Common myeloid progenitor, CD34-positive (primary cell): ENCODE measurements around the gene LRG1.

Source experiments
- CTCF ChIA-PET: fragments of 350-600 bp; sonication (Branson Sonifier 250); formaldehyde crosslinking; loops from one replicate; lab custom pipeline; 2021; ENCODE audit warnings: antibody characterized with exemption; lab: Charles Lee
- POLR2A ChIA-PET: fragments of 350-600 bp; sonication (Branson Sonifier 250); formaldehyde crosslinking; loops from one replicate; lab custom pipeline; 2021; ENCODE audit warnings: antibody characterized with exemption; lab: Charles Lee
- DNase-seq, 3 donors: peaks; one replicate each; pipeline versions ENCODE4 v3.0.0 to v3.0.0-alpha.2; 2013
- H3K27ac ChIP-seq, 2 experiments: 1 replicate in 1 of 2; 2 replicates in 1 of 2; pipeline ENCODE4 v1.7.0; 2013; ENCODE audit warnings: inconsistent platforms in 2 of 2, low read length in 2 of 2, mild to moderate bottlenecking in 2 of 2, low read depth in 1 of 2, moderate library complexity in 1 of 2; ENCODE audit not compliant: severe bottlenecking in 2 of 2, insufficient read depth in 1 of 2, poor library complexity in 1 of 2
- H3K27me3 ChIP-seq, 5 experiments: replicated peaks in 2 of 5; 1 replicate in 3 of 5; 2 replicates in 2 of 5; pipeline versions ENCODE4 v1.6.1 to v1.7.0; 2013; ENCODE audit warnings: low read length in 4 of 5, mild to moderate bottlenecking in 2 of 5, moderate library complexity in 2 of 5, inconsistent platforms in 1 of 5; ENCODE audit not compliant: insufficient read depth in 5 of 5, control insufficient read depth in 4 of 5
- H3K36me3 ChIP-seq, 4 experiments: 1 replicate in 2 of 4; 2 replicates in 2 of 4; pipeline versions ENCODE4 v1.6.1 to v1.7.0; 2013; ENCODE audit warnings: low read length in 3 of 4, control low read depth in 1 of 4, mild to moderate bottlenecking in 1 of 4; ENCODE audit not compliant: control insufficient read depth in 4 of 4, insufficient read depth in 4 of 4
- H3K4me1 ChIP-seq, 4 experiments: 1 replicate in 3 of 4; 2 replicates in 1 of 4; pipeline versions ENCODE4 v1.6.1 to v1.7.1; 2013; ENCODE audit warnings: low read length in 3 of 4, mild to moderate bottlenecking in 3 of 4, control low read depth in 1 of 4, inconsistent platforms in 1 of 4, moderate library complexity in 1 of 4; ENCODE audit not compliant: control insufficient read depth in 4 of 4, insufficient read depth in 4 of 4; ENCODE audit errors: control extremely low read depth in 1 of 4
- H3K4me3 ChIP-seq, 7 experiments: 1 replicate in 4 of 7; 2 replicates in 3 of 7; pipeline versions ENCODE4 v1.5.1 to v1.7.0; 2013; ENCODE audit warnings: mild to moderate bottlenecking in 7 of 7, low read length in 6 of 7, moderate library complexity in 6 of 7, inconsistent platforms in 2 of 7, low read depth in 2 of 7, control low read depth in 1 of 7; ENCODE audit not compliant: insufficient read depth in 4 of 7, control insufficient read depth in 1 of 7; ENCODE audit errors: extremely low read depth in 1 of 7
- H3K9me3 ChIP-seq, 5 experiments: 1 replicate in 4 of 5; 2 replicates in 1 of 5; pipeline versions ENCODE4 v1.6.1 to v1.7.1; 2013; ENCODE audit warnings: low read length in 4 of 5, mild to moderate bottlenecking in 2 of 5, inconsistent platforms in 1 of 5, low read depth in 1 of 5, moderate library complexity in 1 of 5; ENCODE audit not compliant: control insufficient read depth in 4 of 5, insufficient read depth in 2 of 5; ENCODE audit errors: control extremely low read depth in 1 of 5
- WGBS: methylation state at CpG from one replicate; pipeline ENCODE4 v1.1.5; 2013; ENCODE audit not compliant: insufficient coverage; 5-methylcytosine and 5-hydroxymethylcytosine counted together

LRG1 gene

GRCh38 chr19:4521888-4522242 lies 18.0 kb downstream of the LRG1 start:
- no peaks in the 10 kb centered on the region for H3K9me3 ChIP-seq
- no peak overlapping the region for H3K27ac ChIP-seq
- no peak overlapping the region for H3K4me3 ChIP-seq
- 93% methylated on average over 5 of the region's 5 CpGs for WGBS
- CTCF ChIA-PET: interaction anchor here (0.5 to 1.8 kb wide), 3 partner anchors 12 to 1053 kb away, joined by 4 to 7 read pairs (median 4); no protein-coding TSS in a partner anchor
- no peaks in the 10 kb centered on the region for H3K4me1 ChIP-seq
- DNase-seq: no peak
- POLR2A ChIA-PET: no interaction called here
- no peaks in the 10 kb centered on the region for H3K27me3 ChIP-seq
- no peaks in the 10 kb centered on the region for H3K36me3 ChIP-seq

DNA sequence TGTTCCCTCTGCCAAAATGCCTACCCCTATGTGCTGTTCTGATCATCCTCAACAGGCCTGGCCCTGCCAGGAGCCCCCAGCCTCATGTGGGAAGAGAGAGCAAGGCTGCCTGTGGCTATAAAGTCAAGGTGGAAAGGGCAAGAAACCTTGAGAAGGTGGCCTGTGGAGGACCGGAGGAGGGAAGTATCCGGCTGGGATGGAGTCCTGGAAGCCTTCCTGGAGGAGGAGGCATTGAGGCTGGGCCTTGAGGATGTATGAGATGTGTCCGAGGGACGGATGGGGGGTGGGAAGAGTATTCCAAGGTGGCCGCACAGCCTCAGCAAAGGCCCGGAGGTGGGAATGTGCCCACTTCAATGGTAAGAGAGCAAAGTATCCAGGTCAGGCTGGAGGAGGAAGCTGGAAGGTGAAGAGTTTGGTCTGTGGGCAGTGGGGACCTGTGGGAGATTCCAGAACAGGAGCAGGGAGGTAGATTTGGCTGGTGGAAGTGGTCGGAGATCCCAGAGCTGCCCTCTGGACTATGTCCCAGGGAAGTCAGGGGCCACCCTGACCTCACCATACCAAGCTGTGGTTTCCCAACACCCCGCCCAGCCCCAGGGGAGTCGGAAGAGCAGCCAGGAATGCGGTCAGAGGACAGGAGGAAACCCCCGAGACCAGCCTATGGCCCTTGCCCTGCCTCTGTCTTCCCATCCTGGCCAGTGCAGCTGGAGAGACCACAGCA lies 18.5 kb downstream of the LRG1 start:
- no peak overlapping the region for H3K4me3 ChIP-seq
- ChIA-PET CTCF (interaction anchor here (0.5 to 1.8 kb wide), 3 partner anchors 12 to 1052 kb away, joined by 4 to 7 read pairs (median 4); no protein-coding TSS in a partner anchor), POLR2A (no interaction called here)
- WGBS: 92% methylated on average over 10 of the region's 11 CpGs
- no peaks in the 10 kb centered on the region for H3K36me3 ChIP-seq
- no peak for DNase-seq
- no peak overlapping the region for H3K27ac ChIP-seq
- no peaks in the 10 kb centered on the region for H3K27me3 ChIP-seq
- H3K4me1 ChIP-seq: no peaks in the 10 kb centered on the region
- H3K9me3 ChIP-seq: no peaks in the 10 kb centered on the region

GRCh38 chr19:4519521-4520277 lies 20.1 kb downstream of the LRG1 start:
- WGBS: 70% methylated on average over 7 of the region's 9 CpGs
- no peak overlapping the region for H3K27ac ChIP-seq
- DNase-seq: no peak

DNA sequence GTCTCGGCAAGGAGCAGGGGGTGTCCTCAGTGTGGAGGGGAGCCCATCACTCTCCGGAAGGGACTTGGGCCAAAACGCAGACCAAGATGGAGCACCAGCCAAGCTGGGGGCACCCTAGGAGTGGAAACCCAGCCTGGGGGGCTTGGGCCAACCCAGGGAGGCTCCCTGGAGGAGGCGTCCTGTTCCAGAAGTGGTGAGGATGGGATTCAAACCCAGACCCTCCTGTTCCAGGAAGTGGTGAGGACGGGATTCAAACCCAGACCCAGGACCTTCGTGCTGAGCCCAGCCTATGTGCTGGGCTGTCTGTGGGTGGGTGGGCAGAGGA lies 20.7 kb downstream of the LRG1 start:
- POLR2A ChIA-PET: no interaction called here
- H3K4me3 ChIP-seq: no peak overlapping the region
- 87% methylated on average over 3 of the region's 6 CpGs for WGBS
- no peak overlapping the region for H3K27ac ChIP-seq
- H3K9me3 ChIP-seq: no peaks in the 10 kb centered on the region
- CTCF ChIA-PET: no interaction called here
- H3K4me1 ChIP-seq: no peaks in the 10 kb centered on the region
- DNase-seq: no peak
- H3K27me3 ChIP-seq: no peaks in the 10 kb centered on the region
- no peaks in the 10 kb centered on the region for H3K36me3 ChIP-seq

More at GRCh38 chr19:4519521-4520277, 20.1 kb downstream of the LRG1 start:
- H3K36me3 ChIP-seq: no peaks in the 10 kb centered on the region
- H3K27me3 ChIP-seq: no peaks in the 10 kb centered on the region
- ChIA-PET CTCF (no interaction called here), POLR2A (no interaction called here)
- no peaks in the 10 kb centered on the region for H3K4me1 ChIP-seq
- H3K4me3 ChIP-seq: no peak overlapping the region
- H3K9me3 ChIP-seq: no peaks in the 10 kb centered on the region

DNA sequence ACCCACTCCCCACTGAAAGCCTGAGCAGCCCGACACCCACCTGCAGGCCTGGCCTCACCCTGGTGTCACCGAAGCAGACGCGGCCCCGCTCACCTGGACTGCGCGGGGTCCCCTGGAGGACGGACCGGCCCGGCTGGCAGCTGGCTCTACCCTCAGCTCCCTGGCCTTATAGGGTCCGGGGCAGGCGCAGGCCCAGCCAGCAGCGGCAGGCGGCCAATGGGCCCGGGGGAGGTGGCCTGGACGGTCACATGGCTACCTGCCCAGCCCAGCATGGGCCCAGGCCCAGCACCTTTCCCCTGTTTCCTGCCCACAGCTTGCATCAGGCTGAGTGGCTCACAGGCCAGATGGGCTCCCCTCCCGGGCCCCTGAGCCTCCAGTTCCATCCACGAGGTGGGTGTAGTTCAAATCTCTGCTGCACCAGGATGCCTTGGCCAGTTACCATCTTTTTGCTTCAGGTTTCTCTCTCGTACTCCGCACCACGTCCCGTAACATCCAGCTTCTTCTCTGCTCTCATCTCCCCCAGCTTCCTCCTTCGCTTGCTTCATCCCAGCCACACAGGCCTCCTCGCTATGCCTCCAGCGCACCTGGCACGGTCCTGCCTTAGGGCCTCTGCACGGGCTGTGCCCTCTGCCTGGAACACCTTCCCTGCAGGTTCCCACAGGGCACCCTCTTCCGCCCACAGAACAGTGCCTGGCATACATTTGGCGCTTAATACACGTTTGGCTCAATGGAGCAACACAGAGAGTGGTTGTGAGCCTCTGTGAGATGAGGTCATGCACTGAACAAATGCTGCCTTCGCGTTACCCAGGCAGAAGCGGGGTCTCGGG lies 21.3 kb downstream of the LRG1 start, which contains the start of gene PLIN4:
Gene PLIN4, minus strand, starts transcription at position 142 of the 827 bp plus-strand sequence. CDS start 214 bp downstream, outside the sequence.
- no peaks in the 10 kb centered on the region for H3K27me3 ChIP-seq
- H3K9me3 ChIP-seq: no peaks in the 10 kb centered on the region
- no peak for DNase-seq
- H3K36me3 ChIP-seq: no peaks in the 10 kb centered on the region
- CTCF ChIA-PET: no interaction called here
- no peak within 1 kb of the TSS for H3K27ac ChIP-seq
- H3K4me1 ChIP-seq: no peaks in the 10 kb centered on the region
- POLR2A ChIA-PET: no interaction called here
- no peak within 1 kb of the TSS for H3K4me3 ChIP-seq
- WGBS: 83% methylated on average over 24 of the region's 34 CpGs

GRCh38 chr19:4517451-4518057 lies 22.3 kb downstream of the LRG1 start:
- Histone ChIP-seq H3K4me3 (no peak overlapping the region), H3K36me3 (no peaks in the 10 kb centered on the region), H3K4me1 (no peaks in the 10 kb centered on the region), H3K27ac (no peak overlapping the region), H3K9me3 (no peaks in the 10 kb centered on the region), H3K27me3 (no peaks in the 10 kb centered on the region)
- ChIA-PET CTCF (interaction anchor here (1.5 kb wide), 1 partner anchor 8 kb away, joined by 6 read pairs; no protein-coding TSS in a partner anchor), POLR2A (interaction anchor here (0.5 kb wide), 1 partner anchor 174 kb away, joined by 3 read pairs; no protein-coding TSS in a partner anchor)
- 93% methylated on average over 24 of the region's 24 CpGs for WGBS
- no peak for DNase-seq
